SK-N-SH (cell line): ENCODE data around the gene CDH4. TPM values are rescaled to one million over a fixed set of nuclear protein-coding genes. Genes with fewer than 3 reads are reported as not detected.

Experiments used
- CTCF ChIA-PET: fragments of 300-600, 350-600 bp; formaldehyde crosslinking; extraction: SDS; loops from one replicate; lab custom pipeline; 2021; lab: Yijun Ruan, JAX
- POLR2A ChIA-PET: fragments of 350-600 bp; sonication (Branson Sonifier 250); formaldehyde crosslinking; extraction: SDS; loops from one replicate; lab custom pipeline; 2020; ENCODE audit warnings: antibody characterized with exemption, inconsistent platforms; lab: Yijun Ruan, JAX
- DNase-seq: peaks from one replicate; pipeline ENCODE4 v3.0.0; 2012
- H2AFZ ChIP-seq: fragments of 200-600 bp; sonication (generic); 2 replicates; pipeline ENCODE4 v1.8.1; 2016; ENCODE audit warnings: antibody characterized with exemption, mild to moderate bottlenecking, low read depth
- H3F3A ChIP-seq: fragments of 200-600 bp; sonication (generic); replicated peaks from 2 replicates; pipeline ENCODE3; 2016; ENCODE audit warnings: antibody characterized with exemption, mild to moderate bottlenecking; ENCODE audit not compliant: insufficient read depth
- H3K27ac ChIP-seq, 2 experiments: fragments of 200-500 bp in 1 of 2; fragments of 200-600 bp in 1 of 2; sonication (Bioruptor generic) in 1 of 2; sonication (generic), shearing (Covaris generic) in 1 of 2; 2 replicates each; pipeline versions ENCODE4 v1.5.1 to v1.6.1; 2014 to 2016; ENCODE audit warnings: low read depth in 2 of 2, inconsistent platforms in 1 of 2, low read length in 1 of 2, mild to moderate bottlenecking in 1 of 2, mixed read lengths in 1 of 2
- H3K27me3 ChIP-seq: fragments of 200-600 bp; sonication (generic), shearing (Covaris generic); 2 replicates; pipeline ENCODE4 v1.6.1; 2016; ENCODE audit warnings: mixed run types; ENCODE audit not compliant: insufficient read depth
- H3K36me3 ChIP-seq, 2 experiments: fragments of 200-500 bp in 1 of 2; fragments of 200-600 bp in 1 of 2; sonication (Bioruptor generic) in 1 of 2; sonication (generic) in 1 of 2; replicated peaks in 1 of 2; 2 replicates each; pipeline versions ENCODE3 to v1.5.1; 2014 to 2016; ENCODE audit warnings: low read length in 1 of 2, mild to moderate bottlenecking in 1 of 2; ENCODE audit not compliant: insufficient read depth in 2 of 2, control insufficient read depth in 1 of 2
- H3K4me1 ChIP-seq, 2 experiments: fragments of 200-500 bp in 1 of 2; fragments of 200-600 bp in 1 of 2; sonication (Bioruptor generic) in 1 of 2; sonication (generic), shearing (Covaris generic) in 1 of 2; 2 replicates each; pipeline versions ENCODE4 v1.5.1 to v1.6.1; 2014 to 2016; ENCODE audit warnings: low read depth in 1 of 2, low read length in 1 of 2, mixed run types in 1 of 2; ENCODE audit not compliant: insufficient read depth in 2 of 2, control insufficient read depth in 1 of 2
- H3K4me2 ChIP-seq: fragments of 200-600 bp; sonication (generic), shearing (Covaris generic); 2 replicates; pipeline ENCODE4 v1.6.1; 2017; ENCODE audit warnings: mixed run types
- H3K4me3 ChIP-seq, 2 experiments: fragments of 200-500 bp in 1 of 2; fragments of 200-600 bp in 1 of 2; sonication (Bioruptor generic) in 1 of 2; sonication (generic), shearing (Covaris generic) in 1 of 2; 2 replicates each; pipeline versions ENCODE4 v1.5.1 to v1.8.1; 2014 to 2016; ENCODE audit warnings: low read depth in 2 of 2, inconsistent platforms in 1 of 2, low read length in 1 of 2, mild to moderate bottlenecking in 1 of 2, mixed read lengths in 1 of 2, moderate library complexity in 1 of 2
- H3K79me2 ChIP-seq: fragments of 200-600 bp; sonication (generic); 2 replicates; pipeline ENCODE4 v1.8.1; 2017; ENCODE audit warnings: mild to moderate bottlenecking; ENCODE audit not compliant: insufficient read depth
- H3K9ac ChIP-seq: fragments of 200-600 bp; sonication (generic); 2 replicates; pipeline ENCODE4 v1.6.1; 2017; ENCODE audit warnings: mixed run types
- H3K9me2 ChIP-seq: fragments of 200-600 bp; sonication (generic); 2 replicates; pipeline ENCODE4 v1.6.1; 2017; ENCODE audit warnings: mixed run types
- H3K9me3 ChIP-seq: fragments of 200-600 bp; sonication (generic); 2 replicates; pipeline ENCODE4 v1.6.1; 2017; ENCODE audit warnings: mixed run types, mild to moderate bottlenecking, moderate library complexity
- H4K20me1 ChIP-seq: fragments of 200-600 bp; sonication (generic); 2 replicates; pipeline ENCODE4 v1.6.1; 2017; ENCODE audit warnings: mild to moderate bottlenecking, mixed run types; ENCODE audit not compliant: insufficient read depth
- CHD2 ChIP-seq: fragments of 150-350 bp; IDR thresholded peaks from 2 replicates; pipeline ENCODE4 v1.6.1; 2018; ENCODE audit warnings: low read length; ENCODE audit not compliant: partially characterized antibody
- ELF1 ChIP-seq: IDR thresholded peaks from 2 replicates; pipeline ENCODE4 v1.4.0; 2012
- EP300 ChIP-seq, 2 experiments: IDR thresholded peaks; 2 replicates each; pipeline versions ENCODE4 v1.4.0 to v1.6.1; 2012; ENCODE audit warnings: borderline replicate concordance in 1 of 2, low read depth in 1 of 2, low read length in 1 of 2
- FOSL2 ChIP-seq: IDR thresholded peaks from 2 replicates; pipeline ENCODE4 v1.4.0; 2012; ENCODE audit warnings: low read depth, mild to moderate bottlenecking, moderate library complexity, borderline replicate concordance
- GABPA ChIP-seq: IDR thresholded peaks from 2 replicates; pipeline ENCODE4 v1.4.0; 2012; ENCODE audit warnings: low read depth, mild to moderate bottlenecking
- GATA2 ChIP-seq: sonication (generic); formaldehyde crosslinking; IDR thresholded peaks from 2 replicates; pipeline ENCODE4 v1.5.0; 2020; ENCODE audit warnings: mild to moderate bottlenecking, missing genetic modification reagents
- NFIC ChIP-seq: IDR thresholded peaks from 2 replicates; pipeline ENCODE4 v1.4.0; 2012; ENCODE audit warnings: borderline replicate concordance
- POLR2AphosphoS5 ChIP-seq: IDR thresholded peaks from 2 replicates; pipeline ENCODE4 v1.6.1; 2012; ENCODE audit warnings: low read depth, low read length
- RCOR1 ChIP-seq: fragments of 150-350 bp; IDR thresholded peaks from 2 replicates; pipeline ENCODE4 v1.6.1; 2017; ENCODE audit warnings: antibody characterized with exemption, low read length
- RXRA ChIP-seq: IDR thresholded peaks from 2 replicates; pipeline ENCODE4 v1.4.0; 2012; ENCODE audit warnings: low read depth, mild to moderate bottlenecking, borderline replicate concordance
- SIN3A ChIP-seq: IDR thresholded peaks from 2 replicates; pipeline ENCODE4 v1.6.1; 2012; ENCODE audit warnings: low read depth, mild to moderate bottlenecking, low read length, moderate library complexity, borderline replicate concordance
- TAF1 ChIP-seq: IDR thresholded peaks from 2 replicates; pipeline ENCODE4 v1.6.1; 2012; ENCODE audit warnings: low read depth, mild to moderate bottlenecking, low read length, moderate library complexity, borderline replicate concordance
- TEAD4 ChIP-seq: IDR thresholded peaks from 2 replicates; pipeline ENCODE4 v1.4.0; 2012; ENCODE audit warnings: mild to moderate bottlenecking, borderline replicate concordance; ENCODE audit not compliant: insufficient read depth
- YY1 ChIP-seq: IDR thresholded peaks from 2 replicates; pipeline ENCODE4 v1.4.0; 2012; ENCODE audit warnings: low read depth, mild to moderate bottlenecking
- WGBS: methylation state at CpG from one replicate; pipeline ENCODE4 v1.1.6; 2017; ENCODE audit warnings: low lambda C conversion rate; 5-methylcytosine and 5-hydroxymethylcytosine counted together
- polyA plus RNA-seq, 3 experiments: library from polyadenylated mRNA; depleted of rRNA; stranded (reverse); fragments of >200 nt; gene quantifications; 2 replicates each; pipeline ENCODE4 v1.2.3, GENCODE V29; 2012
- TF ChIP-seq, protein P1 (sequence below): IDR thresholded peaks from 2 replicates; pipeline ENCODE4 v1.6.1; 2012; ENCODE audit warnings: mild to moderate bottlenecking, low read depth, low read length, moderate library complexity
- TF ChIP-seq, protein P2 (sequence below): fragments of 150-350 bp; IDR thresholded peaks from 2 replicates; pipeline ENCODE4 v1.6.1; 2016; ENCODE audit warnings: mild to moderate bottlenecking, low read depth, low read length
- TF ChIP-seq, protein P3 (sequence below): IDR thresholded peaks from 2 replicates; pipeline ENCODE4 v1.4.0; 2012; ENCODE audit warnings: low read depth

Gene CDH4
- polyA plus RNA-seq, 1 of the 3 experiments (the other 2 are of a cell fraction) = not detected

DNA sequence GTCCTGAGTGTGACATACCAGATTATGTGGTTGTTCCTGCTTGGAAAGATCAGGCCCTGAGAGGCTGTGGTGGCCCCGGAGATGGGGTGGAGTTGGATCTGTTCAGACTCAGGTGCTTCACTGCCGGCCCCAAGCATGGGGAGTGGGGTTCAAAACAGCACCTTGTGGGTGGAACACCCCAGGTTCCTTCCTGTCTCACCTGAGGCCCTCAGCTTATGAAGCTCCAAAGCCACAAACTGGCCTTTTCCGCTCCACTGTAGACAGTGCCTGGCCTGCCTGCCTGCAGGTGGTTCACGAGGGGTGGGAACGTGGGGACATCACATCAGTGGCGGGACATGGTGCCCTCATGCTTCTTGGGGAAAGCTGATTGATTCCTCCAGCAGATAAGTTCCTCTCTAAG lies 667.2 kb downstream of the CDH4 start:
- no peaks in the 10 kb centered on the region for H3K27me3 ChIP-seq
- DNase-seq = no peak
- no peak overlapping the region for H3K4me2 ChIP-seq
- H3K9me2 ChIP-seq = no peaks in the 10 kb centered on the region
- ChIA-PET CTCF (no interaction called here), POLR2A (no interaction called here)
- TF ChIP-seq RCOR1 (no peak), FOSL2 (no peak), GATA2 (CRISPR knock-in tag) (no peak), NFIC (no peak), TEAD4 (no peak), RXRA (no peak), ELF1 (no peak), TAF1 (no peak), YY1 (no peak), POLR2AphosphoS5 (no peak), EP300 (IDR thresholded peaks at IDR 0.05; ENCODE audit: borderline replicate concordance in 1 of 2, low read depth in 1 of 2, low read length in 1 of 2) (no peak), SIN3A (no peak), GABPA (no peak)
- TF ChIP-seq, protein P1, sequence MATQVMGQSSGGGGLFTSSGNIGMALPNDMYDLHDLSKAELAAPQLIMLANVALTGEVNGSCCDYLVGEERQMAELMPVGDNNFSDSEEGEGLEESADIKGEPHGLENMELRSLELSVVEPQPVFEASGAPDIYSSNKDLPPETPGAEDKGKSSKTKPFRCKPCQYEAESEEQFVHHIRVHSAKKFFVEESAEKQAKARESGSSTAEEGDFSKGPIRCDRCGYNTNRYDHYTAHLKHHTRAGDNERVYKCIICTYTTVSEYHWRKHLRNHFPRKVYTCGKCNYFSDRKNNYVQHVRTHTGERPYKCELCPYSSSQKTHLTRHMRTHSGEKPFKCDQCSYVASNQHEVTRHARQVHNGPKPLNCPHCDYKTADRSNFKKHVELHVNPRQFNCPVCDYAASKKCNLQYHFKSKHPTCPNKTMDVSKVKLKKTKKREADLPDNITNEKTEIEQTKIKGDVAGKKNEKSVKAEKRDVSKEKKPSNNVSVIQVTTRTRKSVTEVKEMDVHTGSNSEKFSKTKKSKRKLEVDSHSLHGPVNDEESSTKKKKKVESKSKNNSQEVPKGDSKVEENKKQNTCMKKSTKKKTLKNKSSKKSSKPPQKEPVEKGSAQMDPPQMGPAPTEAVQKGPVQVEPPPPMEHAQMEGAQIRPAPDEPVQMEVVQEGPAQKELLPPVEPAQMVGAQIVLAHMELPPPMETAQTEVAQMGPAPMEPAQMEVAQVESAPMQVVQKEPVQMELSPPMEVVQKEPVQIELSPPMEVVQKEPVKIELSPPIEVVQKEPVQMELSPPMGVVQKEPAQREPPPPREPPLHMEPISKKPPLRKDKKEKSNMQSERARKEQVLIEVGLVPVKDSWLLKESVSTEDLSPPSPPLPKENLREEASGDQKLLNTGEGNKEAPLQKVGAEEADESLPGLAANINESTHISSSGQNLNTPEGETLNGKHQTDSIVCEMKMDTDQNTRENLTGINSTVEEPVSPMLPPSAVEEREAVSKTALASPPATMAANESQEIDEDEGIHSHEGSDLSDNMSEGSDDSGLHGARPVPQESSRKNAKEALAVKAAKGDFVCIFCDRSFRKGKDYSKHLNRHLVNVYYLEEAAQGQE = no peak
- H3K9ac ChIP-seq = no peak overlapping the region
- H2AFZ ChIP-seq = no peak overlapping the region
- 30% methylated on average over 5 of the region's 6 CpGs for WGBS
- H3K4me3 ChIP-seq = no peak overlapping the region
- no peaks in the 10 kb centered on the region for H3K4me1 ChIP-seq
- H4K20me1 ChIP-seq = no peaks in the 10 kb centered on the region
- no peak overlapping the region for H3K27ac ChIP-seq
- H3K79me2 ChIP-seq = no peaks in the 10 kb centered on the region
- H3F3A ChIP-seq = no peaks in the 10 kb centered on the region
- H3K36me3 ChIP-seq = no peaks in the 10 kb centered on the region
- no peaks in the 10 kb centered on the region for H3K9me3 ChIP-seq

DNA sequence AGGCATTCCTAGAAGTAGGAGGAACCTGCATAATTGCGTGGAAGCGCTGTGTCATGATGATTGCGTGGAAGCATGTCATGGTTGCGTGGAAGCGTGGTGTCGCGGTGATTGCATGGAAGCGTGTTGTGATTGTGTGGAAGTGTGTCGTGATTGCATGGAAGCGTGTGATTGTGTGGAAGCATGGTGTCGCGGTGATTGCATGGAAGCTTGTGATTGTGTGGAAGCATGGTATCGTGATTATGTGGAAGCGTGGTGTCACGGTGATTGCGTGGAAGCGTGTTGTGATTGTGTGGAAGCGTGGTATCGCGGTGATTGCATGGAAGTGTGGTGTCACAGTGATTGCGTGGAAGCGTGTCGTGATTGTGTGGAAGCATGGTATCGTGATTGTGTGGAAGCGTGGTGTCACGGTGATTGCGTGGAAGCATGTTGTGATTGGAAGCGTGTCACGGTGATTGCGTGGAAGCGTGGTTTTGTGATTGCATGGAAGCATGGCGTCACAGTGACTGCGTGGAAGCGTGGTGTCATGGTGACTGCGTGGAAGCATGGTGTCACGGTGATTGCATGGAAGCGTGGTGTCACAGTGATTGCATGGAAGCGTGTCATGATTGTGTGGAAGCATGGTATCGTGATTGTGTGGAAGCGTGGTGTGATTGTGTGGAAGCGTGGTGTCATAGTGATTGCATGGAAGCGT lies 667.8 kb downstream of the CDH4 start:
- Histone ChIP-seq H3K36me3 (no peaks in the 10 kb centered on the region), H3F3A (no peaks in the 10 kb centered on the region), H3K4me2 (no peak overlapping the region), H3K9me3 (no peaks in the 10 kb centered on the region), H3K4me1 (no peaks in the 10 kb centered on the region), H3K27me3 (no peaks in the 10 kb centered on the region), H2AFZ (no peak overlapping the region), H3K9me2 (no peaks in the 10 kb centered on the region), H3K27ac (no peak overlapping the region), H3K9ac (no peak overlapping the region), H4K20me1 (no peaks in the 10 kb centered on the region), H3K79me2 (no peaks in the 10 kb centered on the region), H3K4me3 (no peak overlapping the region)
- WGBS = 68% methylated on average over 42 of the region's 42 CpGs
- ChIA-PET POLR2A (no interaction called here), CTCF (no interaction called here)
- DNase-seq = no peak
- TF ChIP-seq, protein P2, sequence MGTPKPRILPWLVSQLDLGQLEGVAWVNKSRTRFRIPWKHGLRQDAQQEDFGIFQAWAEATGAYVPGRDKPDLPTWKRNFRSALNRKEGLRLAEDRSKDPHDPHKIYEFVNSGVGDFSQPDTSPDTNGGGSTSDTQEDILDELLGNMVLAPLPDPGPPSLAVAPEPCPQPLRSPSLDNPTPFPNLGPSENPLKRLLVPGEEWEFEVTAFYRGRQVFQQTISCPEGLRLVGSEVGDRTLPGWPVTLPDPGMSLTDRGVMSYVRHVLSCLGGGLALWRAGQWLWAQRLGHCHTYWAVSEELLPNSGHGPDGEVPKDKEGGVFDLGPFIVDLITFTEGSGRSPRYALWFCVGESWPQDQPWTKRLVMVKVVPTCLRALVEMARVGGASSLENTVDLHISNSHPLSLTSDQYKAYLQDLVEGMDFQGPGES = no peak
- no peak for TF ChIP-seq RXRA
- no peak for TF ChIP-seq CHD2
- TF ChIP-seq, protein P3, sequence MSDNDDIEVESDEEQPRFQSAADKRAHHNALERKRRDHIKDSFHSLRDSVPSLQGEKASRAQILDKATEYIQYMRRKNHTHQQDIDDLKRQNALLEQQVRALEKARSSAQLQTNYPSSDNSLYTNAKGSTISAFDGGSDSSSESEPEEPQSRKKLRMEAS = no peak
